ENCODE measurements around the gene BST1.

BST1 gene, protein sequence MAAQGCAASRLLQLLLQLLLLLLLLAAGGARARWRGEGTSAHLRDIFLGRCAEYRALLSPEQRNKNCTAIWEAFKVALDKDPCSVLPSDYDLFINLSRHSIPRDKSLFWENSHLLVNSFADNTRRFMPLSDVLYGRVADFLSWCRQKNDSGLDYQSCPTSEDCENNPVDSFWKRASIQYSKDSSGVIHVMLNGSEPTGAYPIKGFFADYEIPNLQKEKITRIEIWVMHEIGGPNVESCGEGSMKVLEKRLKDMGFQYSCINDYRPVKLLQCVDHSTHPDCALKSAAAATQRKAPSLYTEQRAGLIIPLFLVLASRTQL

DNA sequence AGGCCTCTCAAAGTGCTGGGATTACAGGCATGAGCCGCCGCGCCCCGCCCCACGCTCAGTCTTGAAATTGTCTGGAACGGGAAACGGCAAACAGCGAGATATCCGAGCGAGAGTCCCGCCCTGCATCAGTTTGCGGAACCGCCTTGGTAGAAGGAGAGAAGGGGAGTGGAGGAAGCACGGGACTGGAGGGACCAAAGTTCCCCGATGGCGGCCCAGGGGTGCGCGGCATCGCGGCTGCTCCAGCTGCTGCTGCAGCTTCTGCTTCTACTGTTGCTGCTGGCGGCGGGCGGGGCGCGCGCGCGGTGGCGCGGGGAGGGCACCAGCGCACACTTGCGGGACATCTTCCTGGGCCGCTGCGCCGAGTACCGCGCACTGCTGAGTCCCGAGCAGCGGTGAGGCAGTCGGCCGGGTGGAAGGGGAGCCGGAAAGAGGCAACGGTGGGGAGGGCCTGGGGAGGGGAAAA, at the start of gene BST1:
TSS of gene BST1 (plus strand) at position 125 of the 463 bp plus-strand sequence. CDS start at position 205, 80 bp downstream.
- DNase-seq = peak; percentile 43

DNA sequence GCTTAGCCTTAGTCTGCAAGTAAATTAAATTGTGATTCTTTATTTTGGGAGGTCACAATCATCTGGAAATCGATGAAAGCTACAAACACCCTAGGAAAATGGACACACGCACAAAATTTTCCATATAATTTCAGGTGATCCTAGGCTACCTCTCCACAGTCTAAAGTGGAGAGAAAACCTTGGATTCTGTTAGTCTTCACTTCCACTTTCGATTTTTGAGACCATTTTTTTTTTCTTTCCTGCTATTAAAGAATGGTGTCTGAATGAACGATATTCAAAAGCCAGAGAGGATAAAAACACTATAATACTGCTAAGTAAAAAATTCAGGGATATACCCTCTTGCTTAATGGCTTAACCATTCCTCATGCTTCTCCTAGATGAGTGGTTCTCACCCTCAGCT, 49.4 kb upstream of the BST1 start:
- no peak for DNase-seq

DNA sequence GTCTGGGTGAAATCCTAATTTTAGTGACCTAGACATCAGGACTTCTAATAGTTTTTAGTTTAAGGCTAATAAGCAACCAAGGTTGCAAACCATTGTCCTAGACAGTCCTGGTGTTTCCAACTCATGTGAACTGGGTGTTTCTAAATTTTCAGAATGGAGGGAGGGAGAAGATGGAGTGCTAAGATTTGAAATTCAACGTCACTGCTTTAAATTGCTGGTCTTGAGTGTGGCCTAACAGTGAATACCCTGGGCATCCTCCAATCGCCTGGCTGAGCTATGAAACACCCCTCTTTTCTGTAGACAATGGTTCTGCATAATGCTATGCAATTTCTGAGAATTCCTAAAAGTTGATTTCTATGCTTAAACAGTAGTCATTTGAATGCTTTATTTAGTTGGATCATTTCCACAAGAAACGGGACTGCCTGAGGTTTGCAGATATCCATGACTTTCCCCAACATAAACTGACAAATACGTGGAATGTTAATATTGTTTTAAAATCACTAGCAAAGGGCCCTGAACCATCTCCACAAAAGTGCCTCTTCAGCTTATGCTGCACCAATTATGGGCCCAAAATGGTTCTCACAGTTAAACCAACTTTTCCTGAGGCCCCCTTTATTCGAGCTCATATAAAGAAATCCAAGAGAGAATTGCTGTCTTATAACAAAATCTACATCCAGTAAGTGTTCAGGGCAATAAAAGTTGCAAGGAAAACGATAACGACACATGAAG, 48.8 kb upstream of the BST1 start:
- peak; percentile 90 for DNase-seq

DNA sequence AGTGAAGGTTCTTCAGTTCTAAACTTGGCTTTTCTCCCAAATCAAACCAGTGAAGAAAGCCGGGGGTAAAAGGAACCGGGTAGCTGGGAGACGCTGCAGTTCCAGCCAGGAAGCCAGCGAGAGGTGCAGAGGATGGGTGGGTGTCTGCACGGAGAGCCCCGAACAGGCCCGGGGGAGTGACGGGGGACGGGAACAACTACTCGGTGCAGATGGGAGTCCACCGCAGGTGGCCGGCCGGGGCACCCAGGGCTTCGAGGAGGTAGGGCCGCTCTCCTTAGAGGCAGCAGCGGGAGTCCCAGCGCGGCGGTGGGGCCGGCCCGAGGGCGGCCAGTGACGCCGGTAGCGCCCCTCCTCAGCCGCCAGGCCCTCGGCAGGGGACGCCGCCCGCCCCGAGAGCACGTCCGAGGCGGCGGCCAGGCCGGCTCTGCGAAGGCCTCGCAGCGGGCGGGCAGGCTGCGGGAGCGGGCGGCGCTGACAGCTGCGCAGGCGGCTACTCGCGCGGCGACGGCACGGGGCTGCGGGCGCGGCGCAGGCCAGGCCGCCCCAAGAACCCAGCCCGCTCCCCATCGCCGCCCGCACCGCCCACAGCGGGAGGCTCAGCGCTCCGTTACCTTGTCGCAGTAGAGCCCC, 48.2 kb upstream of the BST1 start:
- DNase-seq = peak; percentile 49

DNA sequence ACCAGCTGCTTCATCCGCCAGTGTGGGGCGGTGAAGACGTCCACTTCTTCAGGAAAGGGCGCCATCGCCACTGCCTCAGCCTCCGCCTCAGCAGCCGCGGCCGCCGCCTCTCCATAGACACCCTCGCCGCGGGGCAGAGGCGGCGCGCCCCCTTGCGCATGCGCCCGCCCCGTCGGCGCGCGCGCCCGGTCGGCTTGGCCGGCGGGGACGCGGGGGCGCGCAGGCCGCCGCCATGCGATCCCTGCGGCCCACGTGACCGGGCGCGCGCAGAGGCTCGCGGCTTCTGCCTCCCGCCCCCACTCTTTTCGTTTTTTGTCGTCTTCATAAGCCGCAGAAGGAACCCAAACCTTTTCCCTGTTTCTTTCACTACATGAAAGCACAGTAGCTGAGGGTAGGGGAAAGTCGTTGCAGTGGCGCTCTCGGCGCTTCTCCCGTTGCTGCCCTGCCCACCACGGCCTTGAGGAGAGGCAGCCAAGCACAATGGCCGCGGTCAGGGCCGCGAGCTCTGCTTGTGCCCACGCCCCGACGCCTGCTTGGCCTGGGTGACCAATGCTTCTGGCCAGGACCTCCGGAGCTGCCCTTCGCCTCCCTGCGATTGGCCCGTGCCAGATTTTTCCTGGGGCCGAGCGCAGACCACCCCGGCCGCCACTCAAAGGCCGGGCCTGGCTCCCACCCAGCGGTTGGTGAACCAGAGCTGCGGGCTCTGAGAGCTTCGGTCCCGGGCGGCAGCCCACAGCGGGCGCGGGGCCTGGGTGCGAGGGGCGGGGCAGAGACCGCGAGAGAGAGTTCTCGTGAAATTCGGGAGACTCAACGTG, 47.4 kb upstream of the BST1 start, which contains the start of gene FBXL5:
TSS of gene FBXL5 (minus strand) at position 135 of the 815 bp plus-strand sequence. CDS start at position 65, 70 bp downstream.
- peak; percentile 83 for DNase-seq

DNA sequence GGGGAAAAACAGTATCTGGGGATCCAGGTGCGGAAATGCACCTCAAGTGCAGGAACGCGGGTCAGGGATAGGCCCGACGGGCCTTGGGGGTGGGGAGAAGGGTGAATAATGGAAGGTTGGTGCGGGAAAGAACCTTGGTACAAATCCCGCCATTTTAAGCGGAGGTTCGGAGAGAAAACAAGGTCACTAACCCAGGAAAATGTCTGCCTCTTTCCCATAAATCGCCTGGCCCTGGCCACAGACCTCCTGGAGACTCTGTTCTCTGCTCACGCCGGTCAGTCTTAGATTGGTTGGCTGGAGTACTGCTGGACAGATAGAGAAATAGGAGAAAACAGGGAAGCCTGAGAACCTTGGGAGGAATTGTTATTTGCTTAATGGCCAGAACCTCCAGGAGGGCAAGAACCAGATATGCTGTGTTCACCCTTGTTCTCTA, 46.8 kb upstream of the BST1 start:
- no peak for DNase-seq

DNA sequence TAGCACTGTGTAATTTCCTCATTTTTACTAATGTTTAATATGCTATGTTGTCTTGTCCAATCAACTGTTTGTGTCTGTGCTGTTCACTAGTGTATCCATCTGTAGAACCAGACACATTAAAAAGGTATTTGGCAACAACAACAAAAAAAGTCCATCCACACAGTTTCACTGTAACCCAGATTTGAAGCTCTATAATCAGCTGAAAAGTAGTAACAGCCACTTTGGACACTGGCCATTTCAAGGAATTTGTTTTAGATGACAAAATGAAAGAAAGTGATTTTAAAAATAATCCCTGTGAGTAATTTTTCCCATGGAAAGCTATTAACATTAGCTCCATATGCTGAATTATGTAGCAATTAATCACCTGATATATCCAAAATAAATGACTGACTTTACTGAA, 45.5 kb upstream of the BST1 start:
- no peak for DNase-seq

DNA sequence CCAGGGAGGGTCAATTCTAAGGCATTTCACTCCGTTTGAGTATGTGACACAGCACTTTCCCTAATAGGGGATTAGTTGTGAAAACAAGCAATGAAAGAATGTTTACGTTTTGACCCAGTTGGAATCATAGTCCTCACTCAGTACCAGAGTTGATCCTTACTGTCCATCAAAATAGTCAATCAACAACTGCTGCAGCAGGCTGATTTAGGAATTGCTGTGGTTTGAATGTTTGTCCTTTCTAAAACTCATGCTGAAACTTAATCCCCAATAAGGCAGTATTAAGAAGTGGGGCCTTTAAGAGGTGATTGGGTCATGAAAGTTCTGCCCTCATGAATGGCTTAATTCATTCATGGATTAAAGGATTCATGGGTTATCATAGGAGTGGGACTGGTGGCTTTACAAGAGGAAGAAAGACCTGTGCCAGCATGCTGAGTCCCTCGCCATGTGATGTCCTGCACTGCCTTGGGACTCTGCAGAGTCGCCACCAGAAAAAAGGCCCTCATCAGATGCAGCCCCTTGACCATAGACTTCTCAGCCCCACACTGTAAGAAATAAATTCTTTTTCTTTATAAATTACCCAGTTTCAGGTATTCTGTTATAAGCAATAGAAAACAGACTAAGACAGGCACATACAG, 44.6 kb upstream of the BST1 start:
- DNase-seq = no peak

DNA sequence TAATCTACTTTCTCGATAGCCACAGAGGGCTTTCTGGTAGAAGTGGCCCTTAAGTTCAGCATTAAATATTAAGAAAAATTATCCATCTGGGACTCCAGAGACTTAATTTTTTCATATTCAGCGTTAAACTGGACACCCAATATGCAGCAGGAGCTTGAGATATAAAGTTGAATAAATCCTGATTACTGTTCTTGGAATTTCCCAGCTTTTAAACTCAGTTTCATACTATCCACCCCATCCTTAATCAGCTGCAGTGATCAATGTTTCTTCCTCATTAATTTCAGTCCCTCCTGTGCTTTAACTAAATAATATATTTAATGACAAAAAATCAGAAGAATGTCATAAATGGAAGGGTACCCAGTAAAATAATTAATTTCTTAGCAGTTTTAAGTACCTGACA, 44.1 kb upstream of the BST1 start:
- DNase-seq = no peak

DNA sequence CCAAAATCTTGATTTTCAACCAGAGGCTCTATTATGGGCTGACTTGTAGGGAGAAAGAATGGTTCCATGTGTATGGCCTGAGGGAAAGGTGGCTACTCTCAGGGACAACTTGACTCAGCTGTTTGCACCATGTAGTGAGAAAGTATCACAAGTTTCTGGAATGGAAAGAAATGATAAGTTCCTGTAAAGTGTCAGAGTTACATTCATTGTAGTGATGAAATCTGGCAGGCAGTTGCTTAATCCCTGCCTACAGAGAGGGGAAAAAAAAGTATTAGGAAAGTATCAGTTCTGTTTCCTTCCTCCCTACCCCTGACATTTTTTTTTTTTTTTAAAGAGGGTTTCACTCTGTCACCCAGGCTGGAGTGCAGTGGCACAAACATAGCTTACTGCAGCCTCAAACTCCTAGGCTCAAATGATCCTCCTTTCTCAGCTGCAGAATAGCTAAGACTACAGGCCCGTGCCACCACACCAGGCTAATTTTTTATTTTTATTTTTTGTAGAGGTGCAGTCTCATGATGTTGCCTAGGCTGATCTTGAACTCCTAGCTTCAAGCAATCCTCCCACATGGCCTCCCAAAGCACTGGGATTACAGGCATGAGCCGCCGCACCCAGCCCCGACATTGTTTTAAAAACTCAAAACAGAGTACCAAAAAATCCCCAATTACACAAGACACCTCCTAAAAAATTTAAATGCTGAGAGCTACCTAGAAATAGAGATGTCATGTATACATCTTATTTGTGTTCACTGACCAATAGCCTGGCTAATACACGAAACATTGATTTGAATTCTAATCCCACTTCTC, 42.9 kb upstream of the BST1 start:
- DNase-seq = peak; percentile 23

DNA sequence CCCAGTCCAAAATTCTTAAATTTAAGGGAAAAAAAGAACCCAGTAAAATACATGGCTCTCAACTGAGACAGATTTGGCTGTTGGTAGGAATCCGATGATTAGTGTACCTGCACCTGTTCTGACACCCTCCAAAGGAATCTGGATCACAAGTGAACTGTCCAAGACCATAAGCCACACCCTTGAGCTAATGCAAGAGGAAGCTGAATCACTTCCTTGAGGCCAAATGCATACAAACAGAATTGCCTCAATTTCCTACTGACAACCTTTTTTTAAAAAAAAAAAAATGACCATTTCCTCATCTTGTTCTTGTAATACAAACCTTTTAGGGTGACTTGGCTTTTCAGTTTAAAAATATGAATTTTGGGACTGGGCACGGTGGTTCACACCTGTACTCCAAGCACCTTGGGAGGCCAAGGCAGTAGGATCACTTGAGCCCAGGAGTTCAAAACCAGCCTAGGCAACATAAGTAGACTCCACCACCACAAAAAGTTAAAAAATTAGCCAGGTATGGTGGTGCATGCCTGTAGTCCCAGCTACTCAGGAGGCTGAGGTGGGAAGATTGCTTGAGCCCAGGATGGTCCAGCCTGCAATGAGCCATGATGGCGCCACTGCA, 37.0 kb upstream of the BST1 start:
- DNase-seq = no peak

DNA sequence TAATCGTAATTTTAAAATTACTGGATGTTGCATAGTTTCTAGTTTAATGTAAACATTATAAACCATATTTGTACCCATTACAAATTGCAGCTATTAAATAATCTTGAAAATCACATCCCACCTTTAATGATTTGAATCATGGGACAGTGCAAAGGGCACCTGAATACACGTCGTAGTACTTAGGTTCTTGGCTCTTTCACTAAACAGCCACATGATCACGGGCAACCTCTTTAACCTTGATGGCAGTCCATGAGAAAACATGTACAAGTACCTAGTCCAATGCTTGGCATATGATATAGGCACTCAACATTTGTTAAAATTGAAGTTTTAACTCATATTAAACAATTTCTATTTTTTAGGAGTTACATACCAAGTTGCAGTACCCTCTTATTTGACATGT, 35.9 kb upstream of the BST1 start:
- DNase-seq = no peak

DNA sequence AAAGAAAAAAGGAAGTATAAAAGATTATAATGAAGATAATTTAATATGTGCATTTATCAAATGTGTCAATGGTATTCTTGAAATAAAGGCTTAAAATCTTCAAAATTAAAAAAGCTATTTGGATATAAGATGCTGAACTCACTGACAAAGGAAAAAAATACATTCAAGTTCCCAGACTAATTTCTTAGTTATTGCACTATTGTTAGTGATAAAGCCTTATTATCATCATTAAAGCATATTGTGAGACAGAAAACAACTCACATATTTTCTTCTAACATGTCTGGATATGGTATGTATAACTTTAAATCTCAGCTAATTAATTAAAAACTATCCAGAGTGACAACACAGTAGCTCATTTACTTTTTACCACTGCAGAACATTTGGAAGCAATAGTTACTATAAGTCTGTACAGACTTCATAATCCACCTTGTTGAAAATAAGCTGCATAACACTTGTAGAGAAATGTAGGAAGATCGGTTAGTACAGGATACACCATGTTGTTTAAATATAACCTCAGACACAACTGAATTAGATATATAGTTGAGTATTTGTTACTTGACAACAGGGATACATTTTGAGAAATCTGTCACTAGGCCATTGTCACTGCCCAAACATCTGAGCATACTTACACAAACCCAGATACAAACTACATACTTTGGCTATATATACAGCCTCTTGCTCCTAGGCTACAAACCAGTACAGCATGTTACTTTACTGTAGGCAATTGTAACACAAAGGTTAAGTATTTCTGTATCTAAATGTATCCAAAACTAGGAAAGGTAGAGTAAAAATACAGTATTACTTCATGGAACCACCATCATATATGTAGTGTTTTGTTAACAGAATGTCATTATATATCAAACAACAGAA, 34.1 kb upstream of the BST1 start:
- no peak for DNase-seq

DNA sequence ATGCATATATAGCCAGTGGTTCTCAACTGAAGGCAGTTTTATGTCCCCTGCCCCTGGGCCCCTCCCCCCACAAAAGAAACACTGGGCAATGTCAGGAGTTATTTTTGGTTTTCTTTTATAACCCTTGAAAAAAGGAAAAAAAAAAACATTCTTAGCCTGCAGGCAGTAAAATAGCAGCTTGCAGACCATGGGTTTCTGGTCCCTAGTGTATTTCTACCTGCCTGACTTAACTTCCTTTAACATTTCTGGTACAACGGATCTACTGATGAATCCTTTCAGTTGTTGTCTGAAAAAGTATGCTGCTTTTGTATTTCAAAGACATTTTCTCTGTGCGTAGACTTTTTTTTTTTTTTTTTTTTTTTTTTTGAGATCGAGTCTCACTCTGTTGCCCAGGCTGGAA, 32.3 kb upstream of the BST1 start:
- DNase-seq = no peak

DNA sequence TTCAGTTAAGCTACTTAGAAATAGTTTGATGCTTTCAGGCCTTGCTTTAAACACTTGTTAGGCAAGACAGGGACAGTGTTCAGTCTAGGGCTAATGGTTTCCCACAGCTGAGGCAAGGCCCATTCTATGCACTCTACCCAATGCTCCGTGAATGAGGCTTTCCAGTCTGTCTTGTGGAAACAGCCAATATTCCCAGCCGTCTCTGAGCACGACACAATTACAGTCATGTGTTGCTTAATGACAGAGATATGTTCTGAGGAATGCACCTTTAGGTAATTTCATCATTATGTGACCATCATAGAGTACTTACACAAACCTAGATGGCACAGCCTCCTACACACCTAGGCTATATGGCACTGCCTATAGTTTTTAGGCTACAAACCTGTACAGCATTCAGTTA, 30.8 kb upstream of the BST1 start:
- DNase-seq = no peak

DNA sequence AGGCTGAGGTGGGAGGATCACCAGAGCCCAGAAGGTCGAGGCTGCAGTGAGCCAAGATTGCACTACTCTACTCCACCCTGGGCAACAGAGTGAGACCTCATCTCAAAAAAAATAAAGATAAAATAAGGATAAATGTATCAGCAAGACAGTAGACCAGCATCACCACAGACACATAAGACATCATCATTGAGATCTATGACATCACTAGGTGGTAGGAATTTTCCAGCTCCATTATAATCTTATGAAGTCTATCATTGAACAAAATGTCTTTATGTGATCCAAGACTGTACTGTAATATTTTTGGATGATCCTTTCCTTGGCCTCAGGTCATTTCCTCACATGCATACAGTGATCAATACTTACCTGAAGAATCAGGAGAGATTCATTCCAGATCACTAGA, 29.5 kb upstream of the BST1 start:
- DNase-seq = no peak

DNA sequence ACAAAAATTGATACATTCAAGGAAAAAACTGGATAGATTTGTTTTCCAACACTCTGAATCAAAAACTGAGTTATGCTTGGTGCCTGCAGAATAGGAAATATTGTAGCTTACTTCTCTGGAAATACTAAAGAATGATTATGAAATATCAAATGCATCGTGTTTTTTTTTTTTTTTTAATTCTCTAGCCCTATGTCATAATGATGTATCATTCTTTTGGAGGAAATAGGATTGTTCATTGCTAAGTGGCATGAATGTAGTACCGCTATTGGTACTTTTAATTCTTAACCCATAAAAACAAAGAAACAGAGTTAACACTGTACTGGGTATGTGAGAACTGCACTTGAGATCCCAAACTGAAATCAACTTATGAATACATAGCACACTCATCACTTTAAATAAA, 28.8 kb upstream of the BST1 start:
- DNase-seq = no peak

DNA sequence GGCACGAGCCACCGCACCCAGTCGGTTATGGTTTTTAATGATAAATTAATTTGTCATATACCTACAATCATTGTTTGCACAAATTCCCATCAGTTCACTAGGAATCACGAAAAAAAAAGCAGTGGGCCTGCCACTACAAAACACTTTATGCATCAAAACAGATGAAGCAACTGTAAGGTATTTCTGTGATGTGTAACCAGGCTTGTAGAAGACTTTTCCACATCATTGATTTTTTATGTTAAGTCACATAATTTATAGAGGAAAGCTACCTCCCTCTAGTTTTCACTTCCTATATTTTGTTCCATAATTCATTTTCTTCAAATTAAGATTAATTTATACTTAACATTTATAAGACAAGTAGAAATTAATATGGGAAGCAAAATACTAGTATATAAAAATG, 27.9 kb upstream of the BST1 start:
- DNase-seq = no peak

DNA sequence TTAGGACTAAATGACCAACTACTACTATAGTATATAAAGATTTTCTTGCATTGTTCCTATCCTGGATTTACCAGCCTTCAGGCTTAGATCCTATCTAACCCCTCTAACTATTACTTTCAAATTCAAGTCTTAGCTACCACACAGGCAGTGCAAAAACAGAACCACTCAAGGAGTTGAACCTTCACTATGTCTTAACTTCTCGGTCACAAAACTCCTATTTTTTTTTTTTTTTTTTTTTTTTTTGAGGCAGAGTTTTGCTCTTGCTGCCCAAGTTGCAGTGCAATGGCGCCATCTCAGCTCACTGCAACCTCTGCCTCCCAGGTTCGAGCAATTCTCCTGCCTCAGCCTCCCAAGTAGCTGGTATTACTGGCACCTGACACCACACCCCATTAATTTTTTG, 27.5 kb upstream of the BST1 start:
- no peak for DNase-seq

DNA sequence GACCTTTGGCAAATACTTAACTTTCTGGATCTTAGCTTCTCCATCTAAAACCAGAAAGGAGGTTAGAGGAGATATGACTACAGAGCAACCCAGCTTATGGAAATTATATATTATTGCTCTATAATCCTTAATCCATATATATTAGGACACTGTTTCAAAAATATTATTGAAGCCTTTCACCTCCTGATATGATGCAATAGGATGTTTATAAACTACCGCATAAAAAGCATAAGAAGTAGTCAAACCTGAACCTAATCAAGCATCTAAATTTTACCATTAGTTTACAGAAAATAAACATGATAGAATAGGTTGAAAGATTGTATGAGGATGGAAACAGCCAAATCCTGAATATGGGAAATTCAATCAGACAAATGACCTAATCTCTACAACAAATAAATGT, 26.8 kb upstream of the BST1 start:
- no peak for DNase-seq
